ENCODE results near the gene STIM1.

The STIM1 gene

DNA sequence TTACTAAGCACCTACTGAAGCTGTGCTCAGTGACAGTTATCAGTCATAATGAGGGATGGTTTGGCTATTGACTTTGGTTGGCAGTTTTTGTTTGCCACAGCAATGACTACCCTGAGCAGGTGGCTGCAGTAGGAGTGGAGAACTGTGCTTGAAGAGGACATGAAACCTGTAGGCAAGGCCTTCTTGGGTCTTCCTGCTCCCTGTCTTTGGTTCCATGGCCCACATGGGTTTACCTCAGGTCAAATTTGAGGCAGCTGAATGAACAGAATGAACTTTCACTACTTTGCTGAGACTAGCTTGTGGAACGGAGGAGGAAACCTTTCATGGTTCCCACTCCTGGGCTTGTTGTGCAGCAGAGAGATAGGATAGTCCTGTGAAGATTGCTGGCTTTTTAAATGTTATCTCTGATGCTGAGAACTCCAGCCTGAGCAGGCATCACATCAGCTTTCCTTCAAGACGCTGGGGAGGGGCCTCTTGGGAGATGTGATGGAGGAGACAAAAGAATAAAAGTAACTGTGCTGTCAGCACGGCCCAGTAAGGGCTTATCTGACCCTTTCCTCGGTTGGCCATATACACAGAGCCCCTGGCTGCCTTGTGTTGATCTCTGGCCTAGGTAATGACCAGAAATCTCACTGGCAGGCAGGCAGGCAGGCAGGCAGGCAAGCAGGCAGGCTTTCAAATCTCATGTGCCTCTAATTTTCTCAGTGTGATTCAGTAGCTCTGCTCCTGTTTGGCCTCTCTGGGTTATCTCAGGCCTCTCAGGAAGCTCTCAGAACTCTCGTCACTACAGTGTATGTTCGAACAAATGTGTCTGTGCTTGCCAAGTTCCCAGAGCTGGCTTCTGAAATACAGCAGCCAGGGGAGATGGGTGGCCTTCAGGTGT lies 12.0 kb downstream of the STIM1 start:
- no peak overlapping the region for H3K4me3 ChIP-seq (ENCODE audit: low read depth, low read length)
- DNase-seq (ENCODE audit: low read depth) = no peak
- in situ Hi-C loops (cut with HindIII; ENCODE audit: low sequenced_read_pairs) = no loop called here
- TF ChIP-seq, protein P1, sequence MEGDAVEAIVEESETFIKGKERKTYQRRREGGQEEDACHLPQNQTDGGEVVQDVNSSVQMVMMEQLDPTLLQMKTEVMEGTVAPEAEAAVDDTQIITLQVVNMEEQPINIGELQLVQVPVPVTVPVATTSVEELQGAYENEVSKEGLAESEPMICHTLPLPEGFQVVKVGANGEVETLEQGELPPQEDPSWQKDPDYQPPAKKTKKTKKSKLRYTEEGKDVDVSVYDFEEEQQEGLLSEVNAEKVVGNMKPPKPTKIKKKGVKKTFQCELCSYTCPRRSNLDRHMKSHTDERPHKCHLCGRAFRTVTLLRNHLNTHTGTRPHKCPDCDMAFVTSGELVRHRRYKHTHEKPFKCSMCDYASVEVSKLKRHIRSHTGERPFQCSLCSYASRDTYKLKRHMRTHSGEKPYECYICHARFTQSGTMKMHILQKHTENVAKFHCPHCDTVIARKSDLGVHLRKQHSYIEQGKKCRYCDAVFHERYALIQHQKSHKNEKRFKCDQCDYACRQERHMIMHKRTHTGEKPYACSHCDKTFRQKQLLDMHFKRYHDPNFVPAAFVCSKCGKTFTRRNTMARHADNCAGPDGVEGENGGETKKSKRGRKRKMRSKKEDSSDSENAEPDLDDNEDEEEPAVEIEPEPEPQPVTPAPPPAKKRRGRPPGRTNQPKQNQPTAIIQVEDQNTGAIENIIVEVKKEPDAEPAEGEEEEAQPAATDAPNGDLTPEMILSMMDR (IDR thresholded peaks at IDR 0.05; ENCODE audit: low read depth, low read length, missing control alignments) = no peak

GRCh38 chr11:3873712-3874349 lies 18.4 kb downstream of the STIM1 start:
- in situ Hi-C loops (cut with HindIII; ENCODE audit: low sequenced_read_pairs) = no loop called here

GRCh38 chr11:3876613-3877012 lies 21.1 kb downstream of the STIM1 start:
- in situ Hi-C loops (cut with HindIII; ENCODE audit: low sequenced_read_pairs) = no loop called here
- DNase-seq (ENCODE audit: low read depth) = no peak
- H3K4me3 ChIP-seq (ENCODE audit: low read depth, low read length) = no peak overlapping the region
- TF ChIP-seq, protein P1 (IDR thresholded peaks at IDR 0.05; ENCODE audit: low read depth, low read length, missing control alignments) = no peak

More at GRCh38 chr11:3873712-3874349, 18.4 kb downstream of the STIM1 start:
- no peak for DNase-seq (ENCODE audit: low read depth)
- no peak overlapping the region for H3K4me3 ChIP-seq (ENCODE audit: low read depth, low read length)
- TF ChIP-seq, protein P1 (IDR thresholded peaks at IDR 0.05; ENCODE audit: low read depth, low read length, missing control alignments) = no peak

- in situ Hi-C loops (cut with HindIII; ENCODE audit: low sequenced_read_pairs) = no loop called here
- DNase-seq (ENCODE audit: low read depth) = no peak
- no peak overlapping the region for H3K4me3 ChIP-seq (ENCODE audit: low read depth, low read length)
- TF ChIP-seq, protein P1 (IDR thresholded peaks at IDR 0.05; ENCODE audit: low read depth, low read length, missing control alignments) = no peak
Measured at GRCh38 chr11:3877364-3878257, 22.1 kb downstream of the STIM1 start.

DNA sequence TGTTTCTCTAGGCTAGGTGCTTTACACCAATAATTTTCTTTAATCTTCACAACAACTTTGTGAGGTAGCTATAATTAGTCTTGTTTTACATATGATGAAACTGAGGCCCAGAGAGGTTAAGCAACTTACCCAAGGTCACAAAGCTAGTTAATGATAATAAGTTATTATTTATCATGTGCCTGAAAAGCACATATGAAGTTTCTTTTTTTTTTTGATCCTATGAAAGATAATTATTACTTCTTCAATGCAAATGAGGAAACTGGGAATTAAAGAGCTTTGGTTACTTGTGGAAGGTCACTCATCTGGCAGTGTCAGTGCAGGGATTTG lies 22.8 kb downstream of the STIM1 start:
- no peak for DNase-seq (ENCODE audit: low read depth)
- no peak overlapping the region for H3K4me3 ChIP-seq (ENCODE audit: low read depth, low read length)
- TF ChIP-seq, protein P1 (IDR thresholded peaks at IDR 0.05; ENCODE audit: low read depth, low read length, missing control alignments) = no peak
- in situ Hi-C loops (cut with HindIII; ENCODE audit: low sequenced_read_pairs) = no loop called here
